PC-9 (cell line): Measurements from ENCODE around the gene IQCK. TPM values are rescaled to one million over a fixed set of nuclear protein-coding genes. Genes with fewer than 3 reads are reported as not detected.

ENCODE experiments used
- BruUV-seq: library from RNA; stranded (reverse); fragments of 400-500 nt; replicated peaks from 2 replicates; lab custom pipeline; 2021; lab: Mats Ljungman, UMichigan
- CTCF ChIA-PET: fragments of 300-600 bp; sonication (Branson Sonifier 250); formaldehyde crosslinking; loops from one replicate; lab custom pipeline; 2022; ENCODE audit warnings: antibody characterized with exemption; lab: Charles Lee
- POLR2A ChIA-PET: fragments of 300-600 bp; sonication (Branson Sonifier 250); formaldehyde crosslinking; loops from one replicate; lab custom pipeline; 2022; ENCODE audit warnings: antibody characterized with exemption; ENCODE audit not compliant: unreplicated experiment; lab: Charles Lee
- DNase-seq, 2 experiments: peaks; one replicate each; pipeline versions ENCODE4 v3.0.0 to v3.0.0-alpha.2; 2015 to 2022; ENCODE audit warnings: mixed read lengths in 1 of 2
- H2AFZ ChIP-seq: fragments of 200-600 bp; sonication (generic); 2 replicates; pipeline ENCODE4 v1.8.1; 2017; ENCODE audit warnings: antibody characterized with exemption
- H3F3A ChIP-seq: fragments of 200-600 bp; sonication (generic); 2 replicates; pipeline ENCODE4 v1.8.1; 2017; ENCODE audit warnings: antibody characterized with exemption, mild to moderate bottlenecking, low read depth; ENCODE audit not compliant: insufficient read depth
- H3K27ac ChIP-seq: fragments of 200-600 bp; sonication (generic); 2 replicates; pipeline ENCODE4 v1.6.1; 2016; ENCODE audit warnings: mixed run types
- H3K27me3 ChIP-seq: fragments of 200-600 bp; sonication (generic); 2 replicates; pipeline ENCODE4 v1.6.1; 2016; ENCODE audit warnings: low read depth, mixed run types; ENCODE audit not compliant: insufficient read depth
- H3K36me3 ChIP-seq: fragments of 200-600 bp; sonication (generic); 2 replicates; pipeline ENCODE4 v1.6.1; 2016; ENCODE audit warnings: low read depth, mixed run types
- H3K4me1 ChIP-seq: fragments of 200-600 bp; sonication (generic); replicated peaks from 2 replicates; pipeline ENCODE4 v1.6.1; 2016; ENCODE audit warnings: mixed run types; ENCODE audit not compliant: insufficient read depth
- H3K4me2 ChIP-seq: fragments of 200-600 bp; sonication (generic); 2 replicates; pipeline ENCODE4 v1.6.1; 2017; ENCODE audit warnings: mixed run types
- H3K4me3 ChIP-seq: fragments of 200-600 bp; sonication (generic); 2 replicates; pipeline ENCODE4 v1.6.1; 2016; ENCODE audit warnings: mixed run types
- H3K79me2 ChIP-seq: fragments of 200-600 bp; sonication (generic); 2 replicates; pipeline ENCODE4 v1.6.1; 2017; ENCODE audit warnings: low read depth, mixed run types
- H3K9me2 ChIP-seq: fragments of 200-600 bp; sonication (generic); 2 replicates; pipeline ENCODE4 v1.8.1; 2017; ENCODE audit warnings: mild to moderate bottlenecking; ENCODE audit not compliant: insufficient read depth
- H3K9me3 ChIP-seq: fragments of 200-600 bp; sonication (generic); 2 replicates; pipeline ENCODE4 v1.8.1; 2016; ENCODE audit warnings: low read depth; ENCODE audit not compliant: insufficient read depth
- H4K20me1 ChIP-seq: fragments of 200-600 bp; sonication (generic); 2 replicates; pipeline ENCODE4 v1.8.1; 2017; ENCODE audit not compliant: insufficient read depth
- CTCF ChIP-seq: fragments of 200-600 bp; sonication (generic); conservative IDR thresholded peaks from 2 replicates; pipeline ENCODE4 v1.6.1; 2017; ENCODE audit warnings: mixed run types, antibody characterized with exemption, mild to moderate bottlenecking, moderate library complexity
- EZH2 ChIP-seq: fragments of 200-600 bp; sonication (generic); IDR thresholded peaks from 2 replicates; pipeline ENCODE4 v1.8.0; 2017; ENCODE audit warnings: antibody characterized with exemption, low read depth
- intact Hi-C: fragments of 100-400 bp; cut with micrococcal nuclease; formaldehyde crosslinking; loops from one replicate; pipeline ENCODE4 v1.10.0; 2022; ENCODE audit not compliant: unreplicated experiment
- total RNA-seq: library from RNA; stranded (reverse); gene quantifications from 2 replicates; pipeline ENCODE4 v1.2.3, GENCODE V29; 2021

Gene IQCK
- total RNA-seq, 1 experiment from 2014 or later = 21.6 TPM

- Histone ChIP-seq H3K36me3 (no peaks in the 10 kb centered on the region), H3K9me2 (no peaks in the 10 kb centered on the region), H3K4me3 (no peak overlapping the region), H3K9me3 (no peaks in the 10 kb centered on the region), H3K27me3 (no peaks in the 10 kb centered on the region), H3K4me2 (no peak overlapping the region), H2AFZ (no peak overlapping the region), H3F3A (peaks cover 2% of the 10 kb centered on the region; the same call in 1 of the 2 replicates), H3K4me1 (no peaks in the 10 kb centered on the region; the same call in 1 of the 2 replicates), H4K20me1 (no peaks in the 10 kb centered on the region), H3K79me2 (no peaks in the 10 kb centered on the region), H3K27ac (no peak overlapping the region)
- CTCF ChIA-PET = no interaction called here
- no TSS peak for BruUV-seq
- intact Hi-C loops = no loop called here
- no peak for DNase-seq
- POLR2A ChIA-PET = no interaction called here
- no peak for TF ChIP-seq CTCF
- no peak for TF ChIP-seq EZH2
These were observed 105.3 kb downstream of the IQCK start for GRCh38 chr16:19823322-19823721.

GRCh38 chr16:19824216-19824615, 106.1 kb downstream of the IQCK start:
- no peaks in the 10 kb centered on the region for H3K36me3 ChIP-seq
- no peaks in the 10 kb centered on the region for H3K79me2 ChIP-seq
- no peak overlapping the region for H2AFZ ChIP-seq
- H3K4me2 ChIP-seq = no peak overlapping the region
- H3K27ac ChIP-seq = no peak overlapping the region
- no peak overlapping the region for H3K4me3 ChIP-seq
- no peaks in the 10 kb centered on the region for H4K20me1 ChIP-seq
- intact Hi-C loops = no loop called here
- H3K9me2 ChIP-seq = no peaks in the 10 kb centered on the region
- H3K9me3 ChIP-seq = no peaks in the 10 kb centered on the region
- H3K27me3 ChIP-seq = no peaks in the 10 kb centered on the region
- peaks cover 2% of the 10 kb centered on the region; the same call in 1 of the 2 replicates for H3F3A ChIP-seq
- BruUV-seq = no TSS peak
- no peak for DNase-seq
- no peaks in the 10 kb centered on the region; the same call in 1 of the 2 replicates for H3K4me1 ChIP-seq
- CTCF ChIA-PET = interaction anchor here (0.6 kb wide), 1 partner anchor 16 kb away, joined by 4 read pairs; no protein-coding TSS in a partner anchor
- POLR2A ChIA-PET = no interaction called here
- TF ChIP-seq CTCF (no peak), EZH2 (no peak)

- H3K4me1 ChIP-seq = peaks cover 14% of the 10 kb centered on the region
- H3K9me3 ChIP-seq = no peaks in the 10 kb centered on the region
- peaks cover 2% of the 10 kb centered on the region; the same call in 1 of the 2 replicates for H3F3A ChIP-seq
- TF ChIP-seq CTCF (no peak), EZH2 (no peak)
- no peaks in the 10 kb centered on the region for H4K20me1 ChIP-seq
- H3K4me2 ChIP-seq = no peak overlapping the region
- BruUV-seq = no TSS peak
- intact Hi-C loops = loop anchor here (5.0 kb wide), 1 partner anchor 113 kb away; the partner anchor contains the start of genes IQCK and KNOP1
- no peak overlapping the region for H2AFZ ChIP-seq
- CTCF ChIA-PET = no interaction called here
- no peaks in the 10 kb centered on the region for H3K9me2 ChIP-seq
- H3K79me2 ChIP-seq = no peaks in the 10 kb centered on the region
- no peak overlapping the region for H3K27ac ChIP-seq
- POLR2A ChIA-PET = no interaction called here
- DNase-seq = no peak
- no peak overlapping the region for H3K4me3 ChIP-seq
- H3K36me3 ChIP-seq = 0 out of 2 replicates have a peak, but pooled peaks cover 4% of the 10 kb centered on the region
- H3K27me3 ChIP-seq = no peaks in the 10 kb centered on the region
These were observed 112.0 kb downstream of the IQCK start for GRCh38 chr16:19829844-19830692.
